Fibroblast of villous mesenchyme (primary cell): ENCODE measurements around the gene MRPS23. TPM values are rescaled to one million over a fixed set of nuclear protein-coding genes. Genes with fewer than 3 reads are reported as not detected.

Experiments used
- DNase-seq: peaks from one replicate; pipeline ENCODE4 v3.0.0-alpha.2; 2010; ENCODE audit warnings: low read depth
- H3K4me3 ChIP-seq: 2 replicates; pipeline ENCODE4 v1.5.1; 2011; ENCODE audit warnings: low read depth, mild to moderate bottlenecking, low read length
- CTCF ChIP-seq: IDR thresholded peaks from 2 replicates; pipeline ENCODE4 v1.5.1; 2012; ENCODE audit warnings: low read depth, mild to moderate bottlenecking, low read length; ENCODE audit not compliant: insufficient read depth
- total RNA-seq: library from RNA; depleted of rRNA; stranded (reverse); fragments of >200 nt; gene quantifications from 2 replicates; pipeline ENCODE4 v1.2.3, GENCODE V29; 2012

MRPS23 gene
- total RNA-seq, 1 donor: 22.0 TPM

GRCh38 chr17:57809879-57810278 is 40.0 kb downstream of the MRPS23 start:
- TF ChIP-seq CTCF: no peak
- DNase-seq: no peak

GRCh38 chr17:57808882-57809281 is 41.0 kb downstream of the MRPS23 start:
- DNase-seq: no peak
- H3K4me3 ChIP-seq: no peak overlapping the region
- no peak for TF ChIP-seq CTCF

More at GRCh38 chr17:57809879-57810278, 40.0 kb downstream of the MRPS23 start:
- no peak overlapping the region for H3K4me3 ChIP-seq

- no peak for DNase-seq
- H3K4me3 ChIP-seq: no peak overlapping the region
- no peak for TF ChIP-seq CTCF
Measured at GRCh38 chr17:57806167-57806830, 43.5 kb downstream of the MRPS23 start.

- H3K4me3 ChIP-seq: no peak overlapping the region
- no peak for DNase-seq
- no peak for TF ChIP-seq CTCF
Measured at GRCh38 chr17:57803021-57803420, 46.8 kb downstream of the MRPS23 start.

- no peak for TF ChIP-seq CTCF
- no peak overlapping the region for H3K4me3 ChIP-seq
- no peak for DNase-seq
Measured at GRCh38 chr17:57801044-57801711, 48.7 kb downstream of the MRPS23 start.

- no peak for DNase-seq
- no peak overlapping the region for H3K4me3 ChIP-seq
- no peak for TF ChIP-seq CTCF
Measured at GRCh38 chr17:57794841-57795240, 55.0 kb downstream of the MRPS23 start.
